ENCODE measurements around the gene JMJD1C.
"Not testable (repeated sequence)": the region's sequence is repeated elsewhere in the genome, so short reads cannot be mapped to it uniquely, and the experiment has no call there.

The JMJD1C gene

GRCh38 chr10:63171255-63171855 is 294.4 kb downstream of the JMJD1C start:
- no peak for DNase-seq (ENCODE audit: low spot score)

GRCh38 chr10:63169624-63170023 is 296.2 kb downstream of the JMJD1C start:
- no peak for DNase-seq (ENCODE audit: low spot score)

DNA sequence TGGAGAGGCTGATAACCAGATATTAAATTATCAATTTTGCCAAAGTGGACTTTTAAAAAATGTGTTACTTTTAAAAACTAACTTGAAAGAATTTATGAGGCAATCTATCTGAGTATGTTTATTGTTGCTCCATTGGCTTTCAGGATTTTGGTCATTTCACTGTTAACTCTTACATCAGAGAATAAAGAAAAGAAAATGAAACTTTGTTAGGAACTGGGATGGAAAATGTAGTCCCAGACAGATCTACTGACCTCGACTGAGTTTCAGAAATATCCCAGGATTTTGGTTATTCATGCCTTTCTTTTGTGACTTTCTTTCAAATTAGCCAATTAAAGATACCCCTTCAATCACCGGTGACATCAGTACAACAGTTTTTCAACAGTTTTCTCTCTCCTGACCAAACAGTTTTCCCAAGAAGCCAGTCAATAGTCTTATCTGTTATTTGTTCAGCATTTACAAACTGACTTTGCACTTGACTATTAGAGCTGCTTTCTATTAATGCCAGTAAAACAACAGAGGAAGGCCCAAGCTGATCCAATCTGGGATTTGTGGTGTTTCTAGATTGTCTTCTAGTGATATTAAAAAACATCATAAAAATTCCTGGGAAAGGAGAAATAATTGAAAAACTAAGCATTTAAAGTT is 296.8 kb downstream of the JMJD1C start:
- no peak for DNase-seq (ENCODE audit: low spot score)

DNA sequence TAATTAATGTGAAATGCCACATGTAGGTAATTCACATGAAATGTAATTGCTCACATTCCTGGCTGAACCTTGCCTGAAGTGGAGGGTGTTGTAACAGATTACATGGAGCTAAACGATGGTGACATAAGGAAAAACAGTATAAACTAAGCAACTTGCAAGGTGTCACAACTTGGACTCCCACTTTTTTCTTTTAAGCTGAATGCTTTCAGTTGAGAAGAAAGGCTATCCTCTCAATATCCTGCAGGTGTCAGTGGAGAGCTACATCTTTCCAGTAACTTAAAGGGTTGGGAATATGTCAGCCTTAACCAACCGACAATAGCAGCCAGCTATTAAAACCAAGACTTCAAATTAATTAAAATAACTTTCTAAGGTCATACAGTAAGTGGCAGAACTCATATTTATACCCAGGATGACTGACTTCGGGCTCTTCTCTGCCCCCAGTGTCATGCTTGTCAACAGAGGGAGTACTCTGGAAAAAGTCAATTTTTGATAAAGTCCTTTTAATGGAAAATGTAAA is 299.0 kb downstream of the JMJD1C start:
- peak; percentile 84 for DNase-seq (ENCODE audit: low spot score)

- DNase-seq (ENCODE audit: low spot score): no peak
These were observed 300.5 kb downstream of the JMJD1C start for GRCh38 chr10:63165249-63165648.

- DNase-seq (ENCODE audit: low spot score): no peak
These were observed 301.6 kb downstream of the JMJD1C start for GRCh38 chr10:63164166-63164623.

GRCh38 chr10:63161592-63161991 is 304.2 kb downstream of the JMJD1C start:
- DNase-seq (ENCODE audit: low spot score): no peak

DNA sequence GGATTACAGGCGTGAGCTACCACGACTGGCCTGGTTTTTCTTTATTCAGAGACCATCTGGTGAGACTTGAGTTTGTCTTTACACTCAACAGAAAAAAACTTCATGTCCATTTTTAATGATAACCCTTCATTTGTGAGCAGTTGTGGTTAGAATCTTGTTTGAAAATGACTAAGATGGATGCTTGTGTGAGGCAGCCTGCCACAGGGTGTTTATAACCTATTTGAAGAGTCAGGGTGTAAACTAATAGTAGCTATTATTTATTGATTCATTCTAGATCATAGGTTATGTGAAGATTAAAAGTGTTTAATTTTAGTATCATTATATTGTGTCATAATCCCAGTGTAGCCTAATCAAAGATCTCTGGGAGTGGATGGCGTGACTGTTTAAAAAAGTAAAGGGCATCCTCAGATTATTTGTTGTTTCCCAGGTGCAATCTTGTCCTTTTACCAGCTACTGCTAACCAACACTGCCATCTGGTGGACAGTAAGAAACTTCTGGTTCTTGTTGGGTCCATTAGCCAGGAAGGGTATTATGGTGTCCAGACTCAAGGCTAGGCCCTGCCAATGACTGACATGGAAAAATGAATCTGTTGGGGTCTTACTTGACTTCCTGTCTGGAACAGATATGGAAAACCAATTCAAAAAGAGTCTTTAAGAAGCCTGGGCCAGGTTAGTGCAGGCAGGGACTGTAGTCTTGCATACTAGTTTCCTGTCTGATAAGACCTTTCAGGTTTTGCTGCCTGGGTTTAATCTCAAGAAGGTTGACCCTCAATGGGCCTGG is 307.7 kb downstream of the JMJD1C start:
- peak; percentile 88 for DNase-seq (ENCODE audit: low spot score)

DNA sequence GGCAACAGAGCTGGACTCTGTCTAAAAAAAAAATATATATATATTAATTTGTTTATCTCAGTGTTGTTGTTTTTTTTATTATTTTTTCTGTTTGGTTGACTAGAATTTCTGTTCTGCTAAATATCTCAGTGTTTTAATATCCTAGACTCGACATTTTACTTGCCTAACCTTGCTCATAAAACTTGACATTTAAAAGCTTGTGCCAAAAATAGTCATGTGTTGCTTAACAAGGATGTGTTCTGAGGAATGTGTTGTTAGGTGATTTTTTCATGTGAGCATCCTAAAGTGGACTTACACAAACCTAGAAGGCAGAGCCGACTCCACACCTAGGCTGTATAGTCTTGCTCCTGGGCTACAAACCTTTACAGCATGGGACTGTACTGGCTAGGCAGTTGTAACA is 309.5 kb downstream of the JMJD1C start:
- no peak for DNase-seq (ENCODE audit: low spot score)

DNA sequence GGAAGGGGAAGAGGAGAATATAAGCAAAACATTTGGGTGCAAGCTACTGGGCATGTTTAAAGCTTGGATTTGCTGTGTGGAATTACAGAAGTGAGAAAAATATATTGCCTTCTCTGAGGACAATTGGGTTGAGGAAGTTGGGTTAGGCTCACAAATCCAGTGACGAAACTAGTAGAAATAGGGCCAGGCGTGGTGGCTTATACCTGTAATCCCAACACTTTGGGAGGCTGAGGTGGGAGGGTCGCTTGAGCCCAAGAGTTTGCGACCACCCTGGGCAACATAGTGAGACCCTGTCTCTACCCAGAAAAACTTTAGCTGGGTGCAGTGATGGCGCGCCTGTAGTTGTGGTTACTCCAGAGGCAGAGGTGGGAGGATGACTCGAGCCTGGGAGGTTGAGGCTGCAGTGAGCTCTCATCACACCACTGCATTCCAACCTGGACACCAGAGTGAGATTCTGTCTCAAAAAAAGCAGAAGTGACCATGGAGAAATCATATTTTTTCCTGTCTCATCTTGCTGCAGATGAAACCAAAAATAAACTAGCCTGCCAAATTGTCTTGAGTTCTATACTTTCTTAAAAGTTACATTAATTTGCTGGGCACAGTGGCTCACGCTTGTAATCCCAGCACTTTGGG is 310.3 kb downstream of the JMJD1C start:
- no peak for DNase-seq (ENCODE audit: low spot score)

- no peak for DNase-seq (ENCODE audit: low spot score)
These were observed 311.0 kb downstream of the JMJD1C start for GRCh38 chr10:63154546-63155387.

DNA sequence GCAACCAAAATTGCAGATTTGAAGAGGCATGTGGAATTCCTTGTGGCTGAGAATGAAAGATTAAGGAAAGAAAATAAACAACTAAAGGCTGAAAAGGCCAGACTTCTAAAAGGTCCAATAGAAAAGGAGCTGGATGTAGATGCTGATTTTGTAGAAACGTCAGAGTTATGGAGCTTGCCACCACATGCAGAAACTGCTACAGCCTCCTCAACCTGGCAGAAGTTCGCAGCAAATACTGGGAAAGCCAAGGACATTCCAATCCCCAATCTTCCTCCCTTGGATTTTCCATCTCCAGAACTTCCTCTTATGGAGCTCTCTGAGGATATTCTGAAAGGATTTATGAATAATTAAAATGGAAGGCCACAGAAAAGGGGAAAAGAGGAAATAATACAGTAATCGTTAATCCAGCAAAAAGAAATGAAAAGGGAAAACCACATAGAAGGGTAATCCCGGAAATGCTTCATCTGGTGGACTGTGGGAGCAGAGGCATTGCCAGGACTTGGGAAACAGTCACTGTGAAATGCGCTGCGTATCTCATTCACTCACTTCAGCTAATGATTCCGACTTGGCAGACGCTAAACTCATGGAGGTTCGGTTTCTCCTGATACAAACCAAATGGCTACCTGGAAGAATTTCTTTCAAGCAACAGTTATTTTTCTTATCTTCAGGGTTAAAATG is 311.8 kb downstream of the JMJD1C start:
- not testable (repeated sequence) for DNase-seq (ENCODE audit: low spot score)

DNA sequence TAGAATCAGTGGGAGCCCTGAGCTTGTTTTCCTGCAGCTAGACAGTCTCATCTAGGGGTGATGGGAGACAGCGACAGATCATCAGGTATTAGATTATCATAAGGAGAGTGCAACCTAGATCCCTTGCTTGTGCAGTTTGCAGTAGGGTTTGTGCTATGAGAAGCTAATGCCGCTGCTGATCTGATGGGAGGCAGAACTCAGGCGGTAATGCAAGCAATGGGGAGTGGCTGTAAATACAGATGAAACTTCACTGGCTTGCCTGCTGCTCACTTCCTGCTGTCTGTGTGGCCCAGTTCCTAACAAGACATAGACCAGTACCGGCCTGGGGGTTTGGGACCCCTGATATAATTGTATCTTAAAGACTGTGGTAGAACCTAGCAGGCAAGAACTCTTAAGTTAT is 315.0 kb downstream of the JMJD1C start:
- DNase-seq (ENCODE audit: low spot score): no peak

GRCh38 chr10:63146503-63146902 is 319.3 kb downstream of the JMJD1C start:
- no peak for DNase-seq (ENCODE audit: low spot score)

DNA sequence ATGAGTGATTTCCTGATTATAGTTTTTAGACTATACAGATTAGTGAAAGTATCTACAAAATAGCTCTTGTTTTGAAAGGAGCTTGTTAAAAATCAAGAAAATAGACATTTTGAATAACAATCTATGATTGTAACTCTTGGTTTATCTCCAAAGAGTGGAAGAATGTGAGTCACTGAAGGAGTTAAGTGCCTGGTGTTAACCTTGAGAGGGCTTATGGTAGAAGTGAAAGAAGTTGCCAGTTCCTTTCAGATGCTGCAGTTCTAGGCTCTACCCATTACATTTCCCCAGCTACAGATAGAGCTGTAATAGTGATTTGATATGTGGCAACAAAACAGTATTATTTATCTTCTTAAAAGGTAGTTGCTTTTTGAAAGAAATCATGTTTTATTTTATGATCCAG is 320.0 kb downstream of the JMJD1C start:
- no peak for DNase-seq (ENCODE audit: low spot score)

DNA sequence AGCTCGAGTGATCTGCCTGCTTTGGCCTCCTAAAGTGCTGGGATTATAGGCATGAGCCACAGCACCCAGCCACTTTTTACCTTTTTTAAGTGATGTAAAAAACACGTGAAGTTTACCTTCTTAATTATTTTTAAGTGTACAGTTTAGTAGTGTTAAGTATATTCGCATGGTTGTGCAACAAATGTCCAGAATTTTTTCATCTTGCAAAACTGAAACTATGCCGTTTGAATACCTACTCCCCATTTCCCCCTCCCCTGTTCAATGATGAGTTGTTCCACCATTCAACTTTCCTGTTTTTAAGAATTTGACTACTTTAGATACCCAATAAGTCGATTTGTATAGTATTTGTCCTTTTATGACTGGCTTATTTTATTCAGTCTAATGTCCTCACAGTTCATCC is 321.8 kb downstream of the JMJD1C start:
- DNase-seq (ENCODE audit: low spot score): no peak

- no peak for DNase-seq (ENCODE audit: low spot score)
These were observed 323.6 kb downstream of the JMJD1C start for GRCh38 chr10:63142136-63142535.

DNA sequence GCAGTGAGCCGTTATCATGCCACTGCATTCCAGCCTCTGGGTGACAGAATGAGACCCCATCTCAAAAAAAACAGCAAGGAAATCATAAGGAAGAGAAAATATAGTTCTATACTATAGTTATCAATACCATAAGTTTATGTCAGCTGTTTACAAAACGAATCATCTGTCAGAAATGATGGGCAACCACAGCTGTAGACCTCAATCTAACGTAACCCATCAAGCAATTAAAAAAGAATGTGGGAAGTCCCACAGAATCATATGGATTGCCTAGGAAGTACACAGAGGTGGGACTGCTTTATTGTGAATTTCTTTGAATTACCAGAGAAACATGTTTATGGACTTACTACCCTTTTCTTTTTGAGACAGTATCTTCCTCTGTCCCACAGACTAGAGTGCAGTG is 325.7 kb downstream of the JMJD1C start:
- DNase-seq (ENCODE audit: low spot score): no peak

- no peak for DNase-seq (ENCODE audit: low spot score)
These were observed 328.5 kb downstream of the JMJD1C start for GRCh38 chr10:63137306-63137705.

DNA sequence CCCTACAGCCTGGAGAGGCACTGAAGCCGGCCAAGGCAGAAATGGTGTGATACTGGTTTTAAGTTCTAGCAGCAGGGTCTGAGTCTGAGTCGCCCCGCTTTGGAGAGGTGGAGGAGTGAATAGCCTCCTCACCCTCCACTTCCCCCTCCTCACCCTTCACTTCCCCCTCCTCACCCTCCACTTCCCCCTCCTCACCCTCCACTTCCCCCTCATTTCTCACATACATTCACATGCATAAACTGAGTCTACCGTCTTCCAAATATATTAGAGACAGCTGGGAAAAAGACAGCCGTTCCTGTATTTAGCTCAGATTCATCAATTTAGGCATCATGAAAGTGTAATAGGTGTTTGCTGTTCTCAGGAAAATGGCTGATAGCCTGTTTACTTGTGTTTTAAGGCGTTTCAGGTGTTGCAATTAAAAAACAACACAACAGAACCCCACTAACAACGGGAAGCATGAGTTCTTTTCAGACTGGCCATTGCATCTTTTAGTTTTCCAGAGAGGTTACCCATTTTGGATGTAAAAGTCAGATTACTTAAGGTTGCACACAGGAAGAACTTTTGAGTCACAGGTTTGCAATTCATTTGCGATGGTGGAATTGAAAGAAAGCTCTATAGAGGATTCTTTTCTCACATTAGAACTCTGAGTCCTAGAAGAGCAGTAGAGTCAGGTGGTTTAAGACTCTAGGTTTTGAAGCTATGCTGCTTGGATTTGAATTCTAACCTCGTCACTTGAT is 331.8 kb downstream of the JMJD1C start:
- DNase-seq (ENCODE audit: low spot score): no peak

Data from NAMALWA (cell line).